ENCODE results near the gene PTGS2. TPM values are rescaled to one million over a fixed set of nuclear protein-coding genes. Genes with fewer than 3 reads are reported as not detected.

Gene PTGS2
- total RNA-seq, 1 experiment from 2014 or later = 0.37 TPM

GRCh38 chr1:186657481-186657880 lies 22.7 kb downstream of the PTGS2 start:
- Histone ChIP-seq H3K9ac (ENCODE audit: extremely low read depth, insufficient read length, low read length) (no peak overlapping the region), H2BK120ac (ENCODE audit: low read depth, low read length, poor library complexity, severe bottlenecking) (no peak overlapping the region), H4K5ac (ENCODE audit: insufficient read length, low read depth, low read length) (no peak overlapping the region), H3K23ac (ENCODE audit: insufficient read length, low read depth, low read length) (no peak overlapping the region), H4K20me1 (ENCODE audit: control insufficient read depth, insufficient read depth, insufficient read length) (no peaks in the 10 kb centered on the region), H4K91ac (ENCODE audit: insufficient read length, low read depth, low read length) (no peak overlapping the region), H3K27me3 (ENCODE audit: insufficient read depth, low read length) (no peaks in the 10 kb centered on the region), H3K79me2 (ENCODE audit: insufficient read depth, low read length) (no peaks in the 10 kb centered on the region), H3K23me2 (ENCODE audit: insufficient read length, low read depth, low read length, poor library complexity, severe bottlenecking) (no peaks in the 10 kb centered on the region), H2BK15ac (ENCODE audit: low read depth, low read length) (no peak overlapping the region), H3T11ph (ENCODE audit: low read length) (no peak overlapping the region), H2AFZ (ENCODE audit: low read length) (no peak overlapping the region), H3K4me1 (ENCODE audit: insufficient read depth, low read length) (no peaks in the 10 kb centered on the region; the same call in 1 of the 2 replicates), H3K9me3 (ENCODE audit: control insufficient read depth, low read depth, low read length) (no peaks in the 10 kb centered on the region), H3K14ac (ENCODE audit: insufficient read depth, low read length) (no peak overlapping the region), H2AK5ac (ENCODE audit: insufficient read length, low read length) (no peak overlapping the region), H3K56ac (ENCODE audit: insufficient read length, low read depth, low read length) (no peak overlapping the region), H2BK20ac (ENCODE audit: low read depth, low read length, poor library complexity, severe bottlenecking) (no peak overlapping the region), H3K4me2 (ENCODE audit: insufficient read depth, insufficient read length, low read length) (no peak overlapping the region), H2BK12ac (ENCODE audit: insufficient read length, low read depth, low read length) (no peak overlapping the region), H3K79me1 (ENCODE audit: insufficient read depth, low read depth, low read length, poor library complexity, severe bottlenecking) (no peaks in the 10 kb centered on the region), H2BK5ac (ENCODE audit: insufficient read length, low read length) (no peak overlapping the region), H3K27ac (ENCODE audit: insufficient read length, low read depth, low read length) (no peak overlapping the region), H3K18ac (ENCODE audit: insufficient read length, low read depth, low read length) (no peak overlapping the region), H3K4ac (ENCODE audit: low read depth, low read length) (no peak overlapping the region), H4K8ac (replicated peaks; ENCODE audit: insufficient read length, low read depth, low read length) (no peak overlapping the region)
- no peak overlapping the region for H3K4me3 Mint-ChIP-seq
- no peaks in the 10 kb centered on the region; the same call in 1 of the 2 replicates for H3K27me3 Mint-ChIP-seq (ENCODE audit: low read depth)
- WGBS (ENCODE audit: extremely low coverage, insufficient read length, low lambda C conversion rate) = no CpG with 5 or more reads among the region's 2 CpGs
- no peaks in the 10 kb centered on the region for H3K36me3 Mint-ChIP-seq (ENCODE audit: insufficient read depth in 1 of 3, low read depth in 3 of 3)
- H3K9me3 Mint-ChIP-seq = no peaks in the 10 kb centered on the region
- H3K4me1 Mint-ChIP-seq = peaks cover 3 to 4% of the 10 kb centered on the region in 2 experiments
- H3K27ac Mint-ChIP-seq = no peak overlapping the region
- DNase-seq = no peak
- no peak for TF ChIP-seq CTCF (conservative IDR thresholded peaks at IDR 0.05)
